Peyer's patch (tissue), 4 donors: ENCODE results near the gene OSBPL10.

Experiments used
- POLR2A ChIP-seq, 2 donors: fragments of 450-650 bp; IDR thresholded peaks; one replicate each; pipeline ENCODE4 v1.5.1; 2017; ENCODE audit warnings: antibody characterized with exemption in 2 of 2, mild to moderate bottlenecking in 2 of 2, moderate library complexity in 2 of 2
- TF ChIP-seq, protein P1 (sequence below), 6 experiments: fragments of 450-650 bp in 4 of 6; fragments of 200-600 bp in 2 of 6; sonication (generic) in 1 of 6; IDR thresholded peaks; one replicate each; pipeline ENCODE4 v1.5.1; 2017 to 2019; ENCODE audit warnings: antibody characterized with exemption in 6 of 6, mild to moderate bottlenecking in 3 of 6, moderate library complexity in 1 of 6

- TF ChIP-seq, protein P1, sequence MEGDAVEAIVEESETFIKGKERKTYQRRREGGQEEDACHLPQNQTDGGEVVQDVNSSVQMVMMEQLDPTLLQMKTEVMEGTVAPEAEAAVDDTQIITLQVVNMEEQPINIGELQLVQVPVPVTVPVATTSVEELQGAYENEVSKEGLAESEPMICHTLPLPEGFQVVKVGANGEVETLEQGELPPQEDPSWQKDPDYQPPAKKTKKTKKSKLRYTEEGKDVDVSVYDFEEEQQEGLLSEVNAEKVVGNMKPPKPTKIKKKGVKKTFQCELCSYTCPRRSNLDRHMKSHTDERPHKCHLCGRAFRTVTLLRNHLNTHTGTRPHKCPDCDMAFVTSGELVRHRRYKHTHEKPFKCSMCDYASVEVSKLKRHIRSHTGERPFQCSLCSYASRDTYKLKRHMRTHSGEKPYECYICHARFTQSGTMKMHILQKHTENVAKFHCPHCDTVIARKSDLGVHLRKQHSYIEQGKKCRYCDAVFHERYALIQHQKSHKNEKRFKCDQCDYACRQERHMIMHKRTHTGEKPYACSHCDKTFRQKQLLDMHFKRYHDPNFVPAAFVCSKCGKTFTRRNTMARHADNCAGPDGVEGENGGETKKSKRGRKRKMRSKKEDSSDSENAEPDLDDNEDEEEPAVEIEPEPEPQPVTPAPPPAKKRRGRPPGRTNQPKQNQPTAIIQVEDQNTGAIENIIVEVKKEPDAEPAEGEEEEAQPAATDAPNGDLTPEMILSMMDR (IDR thresholded peaks at IDR 0.05), result no peak
- TF ChIP-seq POLR2A (IDR thresholded peaks at IDR 0.05), result no peak
These were observed 95.8 kb downstream of the OSBPL10 start for GRCh38 chr3:31885235-31885634.
